Esophagus muscularis mucosa (tissue), 4 donors: ENCODE measurements around the gene NSMCE1. TPM values are rescaled to one million over a fixed set of nuclear protein-coding genes. Genes with fewer than 3 reads are reported as not detected.

Experiments
- DNase-seq: peaks from one replicate; pipeline ENCODE4 v3.0.0-alpha.2; 2017; ENCODE audit errors: extremely low spot score
- H3K27ac ChIP-seq, 4 donors: fragments of 200-600 bp; sonication (generic); replicated peaks in 1 of 4; 1 replicate in 3 of 4; 2 replicates in 1 of 4; pipeline ENCODE4 v1.5.1; 2016 to 2019; ENCODE audit warnings: mild to moderate bottlenecking in 1 of 4
- H3K27me3 ChIP-seq, 4 donors: fragments of 200-600 bp; sonication (generic); one replicate each; pipeline versions ENCODE4 v1.5.1 to v1.6.0; 2016 to 2019
- H3K36me3 ChIP-seq, 4 donors: fragments of 200-600 bp; sonication (generic); one replicate each; pipeline ENCODE4 v1.5.1; 2016 to 2019
- H3K4me1 ChIP-seq, 4 donors: fragments of 200-600 bp; sonication (generic); one replicate each; pipeline ENCODE4 v1.5.1; 2016 to 2019
- H3K4me3 ChIP-seq, 4 donors: fragments of 200-600 bp; sonication (generic); 1 replicate in 2 of 4; 2 replicates in 2 of 4; pipeline ENCODE4 v1.5.1; 2016 to 2019; ENCODE audit warnings: mild to moderate bottlenecking in 4 of 4, moderate library complexity in 1 of 4
- H3K9me3 ChIP-seq, 4 donors: fragments of 200-600 bp; sonication (generic); 1 replicate in 3 of 4; 2 replicates in 1 of 4; pipeline ENCODE4 v1.5.1; 2016 to 2019
- EP300 ChIP-seq: sonication (generic); formaldehyde crosslinking; IDR thresholded peaks from one replicate; pipeline ENCODE4 v1.6.1; 2017; ENCODE audit warnings: antibody characterized with exemption
- POLR2A ChIP-seq: fragments of 450-650 bp; IDR thresholded peaks from one replicate; pipeline ENCODE4 v1.6.1; 2017; ENCODE audit warnings: antibody characterized with exemption, moderate library complexity, mild to moderate bottlenecking, low read depth
- POLR2AphosphoS5 ChIP-seq, 2 donors: sonication (generic); formaldehyde crosslinking; IDR thresholded peaks; one replicate each; pipeline ENCODE4 v1.6.1; 2017; ENCODE audit warnings: antibody characterized with exemption in 2 of 2
- WGBS: methylation state at CpG from one replicate; pipeline ENCODE4 v1.1.5; 2018; 5-methylcytosine and 5-hydroxymethylcytosine counted together
- intact Hi-C: fragments of 100-400 bp; cut with DNase I; formaldehyde crosslinking; loops from one replicate; pipeline ENCODE4 v1.15.1; 2023
- total RNA-seq, 4 donors: library from RNA; depleted of rRNA; stranded (reverse); fragments of >200 nt; gene quantifications; one replicate each; pipeline versions ENCODE4 v1.1.0 to v1.2.1, GENCODE V29; 2016
- TF ChIP-seq, protein P1 (sequence below), 3 experiments: fragments of 200-600 bp in 2 of 3; fragments of 450-650 bp in 1 of 3; sonication (generic) in 2 of 3; IDR thresholded peaks; one replicate each; pipeline ENCODE4 v1.5.1; 2017 to 2019; ENCODE audit warnings: antibody characterized with exemption in 3 of 3, mild to moderate bottlenecking in 2 of 3, moderate library complexity in 1 of 3

NSMCE1 gene, protein sequence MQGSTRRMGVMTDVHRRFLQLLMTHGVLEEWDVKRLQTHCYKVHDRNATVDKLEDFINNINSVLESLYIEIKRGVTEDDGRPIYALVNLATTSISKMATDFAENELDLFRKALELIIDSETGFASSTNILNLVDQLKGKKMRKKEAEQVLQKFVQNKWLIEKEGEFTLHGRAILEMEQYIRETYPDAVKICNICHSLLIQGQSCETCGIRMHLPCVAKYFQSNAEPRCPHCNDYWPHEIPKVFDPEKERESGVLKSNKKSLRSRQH
- total RNA-seq: 10 to 100 TPM; 49.7 to 68.8 (median 64.0) TPM

DNA sequence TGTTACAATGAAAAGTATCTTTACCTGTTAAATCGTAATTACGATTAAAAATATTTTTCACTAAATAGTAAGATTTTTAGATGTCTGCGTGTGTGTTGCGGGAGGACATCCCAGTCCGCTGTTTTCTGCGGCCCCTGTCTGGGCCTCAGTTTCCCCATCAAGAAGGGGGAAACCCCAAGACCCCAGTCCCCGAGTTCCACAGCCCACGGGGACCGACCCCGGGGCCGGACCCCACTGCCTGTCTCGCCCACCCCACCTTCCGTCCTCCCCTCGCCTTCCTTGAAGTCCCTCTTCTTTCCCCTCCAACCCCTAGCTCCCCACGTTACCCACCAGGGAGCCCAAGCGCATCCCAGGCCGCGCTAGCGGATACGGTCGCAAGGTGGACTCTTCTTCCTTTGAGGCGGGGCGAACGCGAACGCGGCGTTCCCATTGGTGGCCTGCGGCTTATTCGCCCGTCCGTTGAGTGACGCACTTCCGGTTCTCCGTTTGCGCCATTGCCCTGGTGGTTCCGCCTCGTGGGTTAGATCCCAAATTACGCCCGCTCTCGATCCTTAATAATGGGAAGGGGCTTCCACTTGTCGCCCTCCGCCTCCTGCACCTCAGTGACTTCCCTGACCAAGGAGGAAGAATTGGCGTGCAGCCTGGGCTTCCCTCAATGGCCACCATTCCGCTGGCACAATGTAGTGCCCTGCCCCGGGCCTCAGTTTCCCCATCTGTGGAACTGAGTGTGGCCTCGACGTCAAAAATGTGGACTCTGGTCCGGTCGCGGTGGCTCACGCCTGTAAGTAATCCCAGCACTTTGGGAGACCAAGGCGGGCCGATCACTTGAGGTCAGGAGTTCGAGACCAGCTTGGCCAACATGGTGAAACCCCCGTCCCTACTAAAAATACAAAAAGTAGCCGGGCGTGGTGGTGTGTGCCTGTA is at the start of gene NSMCE1:
NSMCE1 (minus strand) TSS at position 397 of the 924 bp plus-strand sequence. CDS start 11,202 bp downstream, outside the sequence.
- Histone ChIP-seq H3K36me3 (no peaks in the 10 kb centered on the region), H3K4me3 (peak within 1 kb of the TSS; percentile 69 to 93 (median 79)), H3K27me3 (no peaks in the 10 kb centered on the region), H3K27ac (peak within 1 kb of the TSS; percentile 84 to 92 (median 88)), H3K4me1 (peaks cover 9 to 33% (median 32%) of the 10 kb centered on the region in 4 donors), H3K9me3 (no peaks in the 10 kb centered on the region)
- peak; percentile 99 for DNase-seq
- WGBS: 4% methylated on average over 19 of the region's 58 CpGs
- intact Hi-C loops: loop anchor here (5.0 kb wide), 1 partner anchor 44 kb away; the partner anchor contains the start of gene IL4R
- TF ChIP-seq EP300 (peak; percentile 1), POLR2A (peak; percentile 63), POLR2AphosphoS5 (IDR thresholded peaks at IDR 0.05) (peak; percentile 98)
- TF ChIP-seq, protein P1, sequence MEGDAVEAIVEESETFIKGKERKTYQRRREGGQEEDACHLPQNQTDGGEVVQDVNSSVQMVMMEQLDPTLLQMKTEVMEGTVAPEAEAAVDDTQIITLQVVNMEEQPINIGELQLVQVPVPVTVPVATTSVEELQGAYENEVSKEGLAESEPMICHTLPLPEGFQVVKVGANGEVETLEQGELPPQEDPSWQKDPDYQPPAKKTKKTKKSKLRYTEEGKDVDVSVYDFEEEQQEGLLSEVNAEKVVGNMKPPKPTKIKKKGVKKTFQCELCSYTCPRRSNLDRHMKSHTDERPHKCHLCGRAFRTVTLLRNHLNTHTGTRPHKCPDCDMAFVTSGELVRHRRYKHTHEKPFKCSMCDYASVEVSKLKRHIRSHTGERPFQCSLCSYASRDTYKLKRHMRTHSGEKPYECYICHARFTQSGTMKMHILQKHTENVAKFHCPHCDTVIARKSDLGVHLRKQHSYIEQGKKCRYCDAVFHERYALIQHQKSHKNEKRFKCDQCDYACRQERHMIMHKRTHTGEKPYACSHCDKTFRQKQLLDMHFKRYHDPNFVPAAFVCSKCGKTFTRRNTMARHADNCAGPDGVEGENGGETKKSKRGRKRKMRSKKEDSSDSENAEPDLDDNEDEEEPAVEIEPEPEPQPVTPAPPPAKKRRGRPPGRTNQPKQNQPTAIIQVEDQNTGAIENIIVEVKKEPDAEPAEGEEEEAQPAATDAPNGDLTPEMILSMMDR (IDR thresholded peaks at IDR 0.05): peak in 2 of 3 experiments; percentile 31 to 38

DNA sequence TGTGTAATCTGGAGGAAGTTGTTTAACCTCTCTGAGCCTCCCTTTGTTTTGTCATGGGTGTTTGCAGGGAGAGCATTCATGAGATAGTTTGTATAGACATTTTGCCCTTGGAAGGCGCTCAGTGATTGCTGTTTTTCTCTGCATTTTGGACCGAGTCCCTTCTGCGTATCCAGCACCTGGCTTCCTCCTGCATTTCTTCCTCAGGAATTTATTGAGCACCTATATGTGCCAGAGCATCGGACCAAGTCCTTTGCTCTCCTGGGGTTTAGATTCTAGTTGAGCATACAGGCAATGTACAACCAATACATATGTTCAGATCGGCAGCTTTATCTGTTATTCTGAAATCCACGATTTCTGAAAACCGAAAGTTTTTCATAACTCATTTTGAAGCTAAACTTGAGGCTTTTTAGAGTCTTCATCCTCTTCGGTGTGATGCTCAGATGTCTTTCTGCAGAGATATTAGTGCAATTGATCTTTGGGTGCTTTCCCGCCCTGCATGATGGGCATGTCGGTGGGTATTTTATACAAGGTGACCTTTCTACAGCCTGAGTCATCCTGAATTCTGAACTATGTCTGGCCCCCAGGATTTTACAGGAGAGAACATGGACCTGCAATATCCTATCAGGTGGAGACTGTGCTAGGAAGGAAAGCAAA is 49.3 kb upstream of the NSMCE1 start:
- Histone ChIP-seq H3K27ac (peak overlapping the region; percentile 97 to 99 (median 98)), H3K27me3 (no peaks in the 10 kb centered on the region), H3K36me3 (no peaks in the 10 kb centered on the region), H3K9me3 (no peaks in the 10 kb centered on the region), H3K4me1 (peaks cover 54 to 90% (median 89%) of the 10 kb centered on the region in 4 donors), H3K4me3 (peak overlapping the region; percentile 30 to 97 (median 65))
- 84% methylated on average over 10 of the region's 10 CpGs for WGBS
- intact Hi-C loops: loop anchor here (5.0 kb wide), 1 partner anchor 76 kb away; no protein-coding TSS in a partner anchor
- no peak for TF ChIP-seq POLR2A
- no peak for TF ChIP-seq EP300
- TF ChIP-seq, protein P1 (IDR thresholded peaks at IDR 0.05): no peak
- TF ChIP-seq POLR2AphosphoS5 (IDR thresholded peaks at IDR 0.05): no peak
- no peak for DNase-seq

DNA sequence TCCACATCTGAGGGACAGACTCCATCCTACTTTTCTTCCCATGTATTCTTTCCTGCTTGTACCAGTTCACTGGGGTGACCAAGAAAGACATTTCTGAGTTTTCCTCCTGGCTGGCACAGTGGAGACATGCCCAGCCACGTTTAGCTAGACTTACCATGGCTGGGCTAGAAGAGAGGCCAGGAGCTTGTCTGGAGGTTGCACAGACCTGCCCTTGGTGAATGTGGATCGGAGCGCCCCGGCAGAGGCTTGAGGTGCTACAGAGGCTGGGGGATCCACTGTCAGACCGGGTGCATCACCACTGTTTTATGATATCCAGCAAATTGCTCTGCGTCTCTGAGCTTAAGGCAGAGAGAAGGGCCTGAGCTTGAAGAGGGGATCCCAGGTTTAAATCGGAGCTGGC is 48.7 kb upstream of the NSMCE1 start:
- H3K4me3 ChIP-seq: peak overlapping the region; percentile 30 to 97 (median 65)
- 44% methylated on average over 7 of the region's 7 CpGs for WGBS
- H3K4me1 ChIP-seq: peaks cover 51 to 89% (median 86%) of the 10 kb centered on the region in 4 donors
- TF ChIP-seq, protein P1 (IDR thresholded peaks at IDR 0.05): no peak
- TF ChIP-seq POLR2A (no peak), EP300 (no peak)
- DNase-seq: no peak
- no peaks in the 10 kb centered on the region for H3K27me3 ChIP-seq
- intact Hi-C loops: loop anchor here (5.0 kb wide), 1 partner anchor 75 kb away; no protein-coding TSS in a partner anchor
- no peaks in the 10 kb centered on the region for H3K36me3 ChIP-seq
- peak overlapping the region; percentile 97 to 99 (median 98) for H3K27ac ChIP-seq
- H3K9me3 ChIP-seq: no peaks in the 10 kb centered on the region

DNA sequence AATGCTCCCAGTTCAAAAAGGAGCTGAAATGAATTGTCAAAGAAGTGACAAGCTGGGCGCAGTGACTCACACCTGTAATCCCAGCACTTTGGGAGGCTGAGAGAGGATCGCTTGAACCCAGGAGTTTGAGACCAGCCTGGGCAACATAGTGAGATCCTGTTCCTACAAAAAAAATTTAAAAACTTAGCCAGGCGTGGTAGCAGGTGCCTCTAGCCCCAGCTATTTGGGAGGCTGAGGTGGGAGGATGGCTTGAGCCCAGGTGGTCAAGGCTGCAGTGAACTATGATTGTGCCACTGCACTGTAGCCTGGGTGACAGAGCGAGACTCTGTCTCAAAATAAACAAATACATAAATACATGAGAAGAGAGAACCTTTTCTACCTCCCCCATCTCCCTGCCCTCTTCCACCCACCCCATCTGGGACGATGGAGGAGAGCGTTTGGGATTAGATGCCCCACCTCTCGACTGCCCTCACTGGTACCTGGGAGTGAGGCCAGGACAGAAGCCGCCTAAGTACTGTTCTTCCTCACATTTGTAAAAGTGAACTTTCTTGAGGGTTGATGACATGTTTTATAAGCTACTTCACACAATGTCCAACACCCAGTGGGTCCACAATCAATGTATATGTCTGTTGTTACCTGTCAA is 47.6 kb upstream of the NSMCE1 start:
- H3K27ac ChIP-seq: peak overlapping the region; percentile 97 to 99 (median 98)
- intact Hi-C loops: loop anchor here (5.0 kb wide), 1 partner anchor 74 kb away; no protein-coding TSS in a partner anchor

More for the DNA sequence above, 47.6 kb upstream of the NSMCE1 start:
- Histone ChIP-seq H3K27me3 (no peaks in the 10 kb centered on the region), H3K36me3 (no peaks in the 10 kb centered on the region), H3K4me3 (peak overlapping the region; percentile 75 to 97 (median 88)), H3K4me1 (peaks cover 48 to 78% (median 75%) of the 10 kb centered on the region in 4 donors), H3K9me3 (no peaks in the 10 kb centered on the region)
- no peak for DNase-seq
- TF ChIP-seq, protein P1 (IDR thresholded peaks at IDR 0.05): no peak
- TF ChIP-seq POLR2AphosphoS5 (IDR thresholded peaks at IDR 0.05): no peak
- 58% methylated on average over 8 of the region's 8 CpGs for WGBS
